OCI-LY3 (cell line): ENCODE results near the gene ATG14.
A peak's percentile ranks its signal among the peaks of the same experiment; 100 is the strongest.

Source experiments
- H2AFZ ChIP-seq: fragments of 200-600, 300-600 bp; shearing (Covaris generic); 2 replicates; pipeline ENCODE4 v1.6.0; 2014; ENCODE audit warnings: antibody characterized with exemption, low read depth, low read length
- H3K27ac ChIP-seq: fragments of 200-600, 300-600 bp; sonication (generic); 2 replicates; pipeline ENCODE4 v1.5.1; 2014; ENCODE audit warnings: mild to moderate bottlenecking, low read length, moderate library complexity, mixed read lengths
- H3K27me3 ChIP-seq: fragments of 200-600, 300-600 bp; sonication (generic); 2 replicates; pipeline ENCODE4 v1.6.1; 2014; ENCODE audit warnings: low read depth, low read length, mixed read lengths
- H3K36me3 ChIP-seq: fragments of 200-600, 300-600 bp; sonication (generic); replicated peaks from 2 replicates; pipeline ENCODE3; 2014; ENCODE audit warnings: low read depth, low read length, mixed read lengths
- H3K4me1 ChIP-seq: fragments of 300-600, 200-600 bp; sonication (generic); 2 replicates; pipeline ENCODE4 v1.6.1; 2014; ENCODE audit warnings: low read length, mixed read lengths
- H3K4me2 ChIP-seq: fragments of 200-600, 300-600 bp; sonication (generic); 2 replicates; pipeline ENCODE4 v1.6.1; 2014; ENCODE audit warnings: low read length, mixed read lengths
- H3K4me3 ChIP-seq: fragments of 300-600, 200-600 bp; sonication (generic); 2 replicates; pipeline ENCODE4 v1.5.1; 2014; ENCODE audit warnings: antibody characterized with exemption, mild to moderate bottlenecking, low read length, moderate library complexity
- H3K79me2 ChIP-seq: fragments of 300-600, 200-600 bp; shearing (Covaris generic); 2 replicates; pipeline ENCODE4 v1.6.1; 2014; ENCODE audit warnings: mild to moderate bottlenecking, low read length, mixed read lengths
- H3K9ac ChIP-seq: fragments of 300-600, 200-600 bp; shearing (Covaris generic); 2 replicates; pipeline ENCODE4 v1.6.0; 2014; ENCODE audit warnings: mild to moderate bottlenecking, low read length, moderate library complexity
- H3K9me3 ChIP-seq: fragments of 200-600, 300-600 bp; shearing (Covaris generic); 2 replicates; pipeline ENCODE4 v1.6.1; 2014; ENCODE audit warnings: low read length, mixed read lengths; ENCODE audit not compliant: insufficient read depth
- H4K20me1 ChIP-seq: fragments of 200-600, 300-600 bp; sonication (generic); 2 replicates; pipeline ENCODE4 v1.6.1; 2016; ENCODE audit warnings: low read length, mixed read lengths; ENCODE audit not compliant: insufficient read depth
- CTCF ChIP-seq: fragments of 200-600, 300-600 bp; sonication (generic); IDR thresholded peaks from 2 replicates; pipeline ENCODE4 v1.5.1; 2014; ENCODE audit warnings: antibody characterized with exemption, low read length, low read depth
- EZH2phosphoT487 ChIP-seq: fragments of 200-600 bp; shearing (Covaris generic); IDR thresholded peaks from 2 replicates; pipeline ENCODE4 v1.6.1; 2018; ENCODE audit warnings: antibody characterized with exemption, mixed run types, low read depth

ATG14 gene

GRCh38 chr14:55412676-55413075 lies 1.0 kb upstream of the ATG14 start:
- H3K79me2 ChIP-seq: peaks cover 20% of the 10 kb centered on the region
- no peaks in the 10 kb centered on the region for H3K36me3 ChIP-seq
- H3K4me2 ChIP-seq: peak overlapping the region; percentile 84
- H3K4me3 ChIP-seq: peak overlapping the region; percentile 89
- TF ChIP-seq EZH2phosphoT487 (no peak), CTCF (no peak)
- peaks cover 16% of the 10 kb centered on the region for H3K4me1 ChIP-seq
- H2AFZ ChIP-seq: peak overlapping the region; percentile 92
- no peaks in the 10 kb centered on the region for H4K20me1 ChIP-seq
- peaks cover 8% of the 10 kb centered on the region; the same call in 1 of the 2 replicates for H3K27me3 ChIP-seq
- no peak overlapping the region for H3K9ac ChIP-seq
- H3K9me3 ChIP-seq: no peaks in the 10 kb centered on the region
- no peak overlapping the region for H3K27ac ChIP-seq

GRCh38 chr14:55410876-55411275 lies 754 bp downstream of the ATG14 start:
- H3K36me3 ChIP-seq: no peaks in the 10 kb centered on the region
- H3K4me2 ChIP-seq: peak overlapping the region; percentile 84
- H4K20me1 ChIP-seq: no peaks in the 10 kb centered on the region
- peak overlapping the region; percentile 89 for H3K4me3 ChIP-seq
- H3K79me2 ChIP-seq: peaks cover 20% of the 10 kb centered on the region
- peaks cover 16% of the 10 kb centered on the region for H3K4me1 ChIP-seq
- peaks cover 7% of the 10 kb centered on the region; the same call in 1 of the 2 replicates for H3K27me3 ChIP-seq
- peak overlapping the region; percentile 92; the same call in 1 of the 2 replicates for H2AFZ ChIP-seq
- TF ChIP-seq CTCF: no peak
- no peak for TF ChIP-seq EZH2phosphoT487
- no peak overlapping the region for H3K27ac ChIP-seq
- H3K9me3 ChIP-seq: no peaks in the 10 kb centered on the region
- H3K9ac ChIP-seq: peak overlapping the region; percentile 85

GRCh38 chr14:55404173-55404854 lies 7.3 kb downstream of the ATG14 start:
- Histone ChIP-seq H3K4me3 (no peak overlapping the region), H3K79me2 (peaks cover 12% of the 10 kb centered on the region; the same call in 1 of the 2 replicates), H3K36me3 (no peaks in the 10 kb centered on the region), H3K27me3 (no peaks in the 10 kb centered on the region), H3K9me3 (no peaks in the 10 kb centered on the region), H3K27ac (no peak overlapping the region), H3K4me1 (no peaks in the 10 kb centered on the region), H3K4me2 (no peak overlapping the region), H3K9ac (no peak overlapping the region), H2AFZ (no peak overlapping the region), H4K20me1 (no peaks in the 10 kb centered on the region)
- TF ChIP-seq EZH2phosphoT487 (no peak), CTCF (no peak)

- H3K4me2 ChIP-seq: no peak overlapping the region
- no peaks in the 10 kb centered on the region for H3K4me1 ChIP-seq
- H3K36me3 ChIP-seq: no peaks in the 10 kb centered on the region
- H3K27me3 ChIP-seq: no peaks in the 10 kb centered on the region
- no peaks in the 10 kb centered on the region for H4K20me1 ChIP-seq
- H3K9ac ChIP-seq: no peak overlapping the region
- TF ChIP-seq EZH2phosphoT487: no peak
- TF ChIP-seq CTCF: no peak
- H3K4me3 ChIP-seq: no peak overlapping the region
- peaks cover 12% of the 10 kb centered on the region; the same call in 1 of the 2 replicates for H3K79me2 ChIP-seq
- no peaks in the 10 kb centered on the region for H3K9me3 ChIP-seq
- no peak overlapping the region for H3K27ac ChIP-seq
- H2AFZ ChIP-seq: no peak overlapping the region
Observed at GRCh38 chr14:55401751-55402150, 9.9 kb downstream of the ATG14 start.
